ENCODE results near the gene XYLT2. TPM values are rescaled to one million over a fixed set of nuclear protein-coding genes. Genes with fewer than 3 reads are reported as not detected.
"Not testable (repeated sequence)": the region's sequence is repeated elsewhere in the genome, so short reads cannot be mapped to it uniquely, and the experiment has no call there.

The XYLT2 gene
- total RNA-seq, 2 donors from 2014 or later, result 54.1 to 65.9 TPM

DNA sequence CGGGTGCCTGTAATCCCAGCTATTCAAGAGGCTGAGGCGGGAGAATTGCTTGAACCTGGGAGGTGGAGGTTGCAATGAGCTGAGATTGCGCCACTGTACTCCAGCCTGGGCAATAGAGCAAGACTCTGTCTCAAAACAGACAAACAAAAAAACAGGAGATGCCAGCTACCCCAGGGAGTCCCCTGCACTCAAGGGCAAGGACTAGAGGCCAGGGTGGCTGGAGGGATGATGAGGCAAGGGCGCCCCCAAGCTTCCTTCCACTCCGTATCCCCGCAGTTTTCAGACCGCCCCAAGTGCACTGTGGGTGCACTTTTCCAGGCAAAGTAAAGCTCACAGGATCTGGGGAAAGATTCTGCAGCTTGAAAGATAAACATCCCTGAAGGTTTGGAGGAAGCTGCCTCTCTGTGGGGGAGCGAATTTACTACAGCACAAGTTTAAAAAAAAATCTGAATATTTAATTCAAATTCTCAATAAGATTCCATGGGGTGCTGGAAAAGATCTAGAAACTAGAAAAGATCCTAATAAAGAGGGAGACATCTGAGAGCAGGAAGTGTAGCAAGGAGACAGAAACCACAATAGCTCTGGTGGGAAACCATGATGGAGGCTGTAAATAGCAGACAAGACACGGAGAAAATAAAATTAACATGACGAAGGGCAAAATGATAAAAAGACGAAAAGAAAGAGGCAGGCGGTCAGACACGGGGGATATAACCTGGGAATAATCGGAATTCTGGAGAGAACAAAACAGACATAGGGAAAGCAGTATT is 12.5 kb upstream of the XYLT2 start:
- not testable (repeated sequence) for H3K4me3 Mint-ChIP-seq; H3K27me3 Mint-ChIP-seq (ENCODE audit: insufficient read depth)

DNA sequence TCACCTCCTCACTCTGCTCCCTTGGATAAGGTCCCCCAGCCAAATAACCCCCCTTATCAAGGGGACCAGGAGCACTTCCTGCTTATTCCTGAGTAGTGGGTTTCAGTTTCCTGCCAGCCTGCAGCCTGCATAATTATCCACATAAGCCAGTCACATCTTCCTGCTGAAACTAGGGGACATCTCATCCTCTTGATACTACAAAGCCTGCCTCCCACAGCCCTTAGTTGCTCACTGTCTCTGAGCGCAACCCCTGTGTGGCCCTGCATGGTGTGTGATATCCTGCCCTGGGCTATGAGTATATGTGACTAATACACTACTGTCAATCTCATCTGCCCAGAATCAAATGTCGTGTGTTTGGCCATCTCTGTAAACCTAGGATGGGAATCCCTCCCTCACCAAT is 8.0 kb upstream of the XYLT2 start:
- peak; percentile 35 for DNase-seq
- Mint-ChIP-seq H3K27me3 (ENCODE audit: insufficient read depth) (no peaks in the 10 kb centered on the region), H3K4me3 (no peak overlapping the region), H3K9me3 (peaks cover 15% of the 10 kb centered on the region), H3K36me3 (ENCODE audit: low read depth) (no peaks in the 10 kb centered on the region), H3K27ac (no peak overlapping the region), H3K4me1 (peaks cover 7% of the 10 kb centered on the region)
- Histone ChIP-seq H3K9ac (ENCODE audit: extremely low read depth, low read length, poor library complexity, severe bottlenecking) (no peak overlapping the region), H3K4me3 (ENCODE audit: low read length) (no peak overlapping the region), H3K36me3 (ENCODE audit: control insufficient read depth, insufficient read depth, low read length) (no peaks in the 10 kb centered on the region), H3K27me3 (ENCODE audit: control insufficient read depth, insufficient read depth, low read length, poor library complexity, severe bottlenecking) (no peaks in the 10 kb centered on the region), H3K27ac (ENCODE audit: low read depth, low read length) (no peak overlapping the region), H3K4me1 (ENCODE audit: control insufficient read depth, insufficient read depth, low read length) (no peaks in the 10 kb centered on the region), H3K9me3 (ENCODE audit: control insufficient read depth, low read length) (peaks cover 25% of the 10 kb centered on the region)
- TF ChIP-seq CTCF (conservative IDR thresholded peaks at IDR 0.05), result no peak
- 92% methylated on average over 2 of the region's 2 CpGs; no CpG with 5 or more reads in 1 of the 2 experiments for WGBS, 2 experiments (ENCODE audit: insufficient coverage in 1 of 2, insufficient read length in 1 of 2)

More for the DNA sequence above, 12.5 kb upstream of the XYLT2 start:
- not testable (repeated sequence) for H3K27me3 ChIP-seq (ENCODE audit: control insufficient read depth, insufficient read depth, low read length, poor library complexity, severe bottlenecking); H3K9ac ChIP-seq (ENCODE audit: extremely low read depth, low read length, poor library complexity, severe bottlenecking); H3K36me3 Mint-ChIP-seq (ENCODE audit: low read depth); H3K4me1 ChIP-seq (ENCODE audit: control insufficient read depth, insufficient read depth, low read length); H3K36me3 ChIP-seq (ENCODE audit: control insufficient read depth, insufficient read depth, low read length); H3K9me3 Mint-ChIP-seq; H3K4me3 ChIP-seq (ENCODE audit: low read length); H3K27ac ChIP-seq (ENCODE audit: low read depth, low read length)
- H3K9me3 ChIP-seq (ENCODE audit: control insufficient read depth, low read length), result peaks cover 14% of the 10 kb centered on the region
- Mint-ChIP-seq H3K27ac (peak overlapping the region; percentile 44), H3K4me1 (peaks cover 17% of the 10 kb centered on the region)
- WGBS, 2 experiments (ENCODE audit: insufficient coverage in 1 of 2, insufficient read length in 1 of 2), result 87 to 93% methylated on average over 3 to 10 of the region's 14 CpGs
- peak; percentile 75 for DNase-seq
- TF ChIP-seq CTCF (conservative IDR thresholded peaks at IDR 0.05), result peak; percentile 48

DNA sequence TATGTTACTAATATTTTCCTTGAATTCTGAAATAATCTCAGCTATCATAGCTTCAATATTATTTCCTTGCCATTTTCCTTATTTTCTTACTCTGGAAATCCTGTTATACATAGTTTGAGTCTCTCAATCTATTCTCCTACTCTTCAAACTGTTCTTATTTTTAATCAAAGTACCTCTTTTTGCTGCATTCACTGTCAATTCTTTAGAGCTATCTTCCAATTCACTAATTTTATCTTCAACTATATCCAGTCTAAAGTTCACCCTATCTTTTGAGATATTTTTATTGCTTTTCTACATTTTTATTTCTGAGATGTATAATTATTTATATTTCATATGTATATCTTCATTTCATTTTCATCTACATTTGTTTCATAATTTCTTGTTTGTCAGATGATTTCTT is 7.3 kb upstream of the XYLT2 start:
- Histone ChIP-seq H3K27ac (ENCODE audit: low read depth, low read length) (no peak overlapping the region), H3K36me3 (ENCODE audit: control insufficient read depth, insufficient read depth, low read length) (no peaks in the 10 kb centered on the region), H3K27me3 (ENCODE audit: control insufficient read depth, insufficient read depth, low read length, poor library complexity, severe bottlenecking) (no peaks in the 10 kb centered on the region), H3K4me3 (ENCODE audit: low read length) (no peak overlapping the region), H3K4me1 (ENCODE audit: control insufficient read depth, insufficient read depth, low read length) (no peaks in the 10 kb centered on the region), H3K9me3 (ENCODE audit: control insufficient read depth, low read length) (peaks cover 25% of the 10 kb centered on the region), H3K9ac (ENCODE audit: extremely low read depth, low read length, poor library complexity, severe bottlenecking) (no peak overlapping the region)
- TF ChIP-seq CTCF (conservative IDR thresholded peaks at IDR 0.05), result no peak
- H3K9me3 Mint-ChIP-seq, result peaks cover 15% of the 10 kb centered on the region
- H3K4me1 Mint-ChIP-seq, result peaks cover 2% of the 10 kb centered on the region
- no peaks in the 10 kb centered on the region for H3K27me3 Mint-ChIP-seq (ENCODE audit: insufficient read depth)
- H3K27ac Mint-ChIP-seq, result no peak overlapping the region
- no peak for DNase-seq
- no peak overlapping the region for H3K4me3 Mint-ChIP-seq
- no peaks in the 10 kb centered on the region for H3K36me3 Mint-ChIP-seq (ENCODE audit: low read depth)

All from endodermal cell (in vitro differentiated cells).